ACC112 (cell line): ENCODE measurements around the gene LARP4.
"Not testable (repeated sequence)": the region's sequence is repeated elsewhere in the genome, so short reads cannot be mapped to it uniquely, and the experiment has no call there.

ENCODE experiments used
- H2AFZ ChIP-seq: fragments of 200-600 bp; sonication (generic); one replicate; pipeline ENCODE4 v1.6.0; 2017; ENCODE audit warnings: antibody characterized with exemption, low read length; ENCODE audit not compliant: unreplicated experiment
- H3K27ac ChIP-seq: fragments of 200-600 bp; sonication (generic); 2 replicates; pipeline ENCODE4 v1.5.1; 2014; ENCODE audit warnings: low read depth, mild to moderate bottlenecking, antibody characterized with exemption, low read length, moderate library complexity
- H3K27me3 ChIP-seq: fragments of 200-600 bp; sonication (generic); 2 replicates; pipeline ENCODE4 v1.6.1; 2014; ENCODE audit warnings: mild to moderate bottlenecking, antibody characterized with exemption, low read length, moderate library complexity, mixed read lengths; ENCODE audit not compliant: insufficient read depth
- H3K36me3 ChIP-seq: fragments of 200-600 bp; sonication (generic); 2 replicates; pipeline ENCODE4 v1.6.1; 2016; ENCODE audit warnings: mild to moderate bottlenecking, antibody characterized with exemption, low read length, moderate library complexity, mixed read lengths; ENCODE audit not compliant: insufficient read depth
- H3K4me1 ChIP-seq: fragments of 200-600 bp; sonication (generic); one replicate; pipeline ENCODE4 v1.6.1; 2016; ENCODE audit warnings: low read length, mixed read lengths; ENCODE audit not compliant: insufficient read depth, unreplicated experiment, control insufficient read depth
- H3K4me3 ChIP-seq: fragments of 200-600 bp; sonication (generic); 2 replicates; pipeline ENCODE4 v1.5.1; 2014; ENCODE audit warnings: mild to moderate bottlenecking, low read depth, low read length
- H3K79me2 ChIP-seq: fragments of 200-600 bp; sonication (generic); one replicate; pipeline ENCODE4 v1.6.0; 2016; ENCODE audit warnings: low read length; ENCODE audit not compliant: control insufficient read depth, unreplicated experiment, insufficient read depth

The LARP4 gene

DNA sequence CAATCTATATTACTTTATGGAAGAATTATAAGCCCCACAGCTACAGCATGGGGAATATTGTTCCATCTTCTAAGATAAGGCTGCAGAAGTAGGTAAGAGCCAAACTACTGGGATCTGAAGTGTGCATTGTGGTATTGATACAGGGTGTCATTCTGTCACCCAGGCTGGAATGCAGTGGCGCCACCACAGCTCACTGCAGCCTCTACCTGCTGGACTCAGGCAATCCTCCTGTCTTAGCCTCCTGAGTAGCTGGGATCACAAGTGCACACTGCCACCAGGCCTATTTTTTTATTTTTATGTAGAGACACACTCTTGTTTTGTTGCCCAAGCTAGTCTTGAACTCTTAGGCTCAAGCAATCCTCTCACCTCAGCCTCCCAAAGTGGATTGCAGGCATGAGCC, 82.8 kb downstream of the LARP4 start:
- no peaks in the 10 kb centered on the region for H3K36me3 ChIP-seq

DNA sequence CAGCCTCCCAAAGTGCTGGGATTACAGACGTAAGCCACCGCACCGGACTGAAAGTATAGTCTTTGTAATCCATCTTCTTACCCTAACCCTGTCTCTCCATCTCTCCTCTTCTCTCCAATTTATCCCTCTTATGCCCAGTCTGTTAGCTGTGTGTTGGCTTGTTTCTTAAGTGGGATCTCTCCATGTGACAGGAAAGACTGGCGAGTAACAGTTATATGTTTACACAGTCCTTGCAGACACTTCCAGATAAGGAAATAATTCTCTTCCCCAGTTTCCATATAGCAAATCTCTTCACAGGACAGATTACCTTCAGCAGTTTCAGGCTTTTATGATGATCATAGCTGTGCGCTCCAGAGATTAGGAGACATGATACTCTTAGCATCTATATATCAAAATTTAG, 88.1 kb downstream of the LARP4 start:
- H3K4me3 ChIP-seq = no peak overlapping the region
- no peaks in the 10 kb centered on the region for H3K4me1 ChIP-seq
- H3K79me2 ChIP-seq = no peaks in the 10 kb centered on the region
- H3K27me3 ChIP-seq = no peaks in the 10 kb centered on the region
- no peaks in the 10 kb centered on the region for H3K36me3 ChIP-seq
- no peak overlapping the region for H3K27ac ChIP-seq
- no peak overlapping the region for H2AFZ ChIP-seq

More for the DNA sequence above, 82.8 kb downstream of the LARP4 start:
- Histone ChIP-seq H2AFZ (no peak overlapping the region), H3K27ac (no peak overlapping the region), H3K4me3 (no peak overlapping the region), H3K4me1 (no peaks in the 10 kb centered on the region), H3K79me2 (no peaks in the 10 kb centered on the region), H3K27me3 (no peaks in the 10 kb centered on the region)

DNA sequence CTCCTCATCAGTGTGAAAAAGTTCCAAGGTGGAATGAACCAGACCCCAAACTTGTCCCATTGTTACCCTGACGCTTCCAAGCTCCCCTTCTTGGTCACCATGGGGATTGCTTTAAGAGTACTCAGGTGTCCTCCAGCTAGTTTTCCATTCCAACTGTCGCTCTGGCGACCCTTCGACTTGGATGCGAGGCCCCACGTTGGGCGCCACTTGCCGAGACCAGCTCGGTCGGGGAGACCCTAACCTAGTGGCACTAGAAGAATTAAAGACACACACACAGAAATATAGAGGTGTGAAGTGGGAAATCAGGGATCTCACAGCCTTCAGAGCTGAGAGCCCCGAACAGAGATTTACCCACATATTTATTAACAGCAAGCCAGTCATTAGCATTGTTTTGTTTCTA, 97.4 kb downstream of the LARP4 start:
- not testable (repeated sequence) for H2AFZ ChIP-seq, H3K79me2 ChIP-seq, H3K4me1 ChIP-seq, H3K4me3 ChIP-seq, H3K27me3 ChIP-seq, H3K27ac ChIP-seq, H3K36me3 ChIP-seq

DNA sequence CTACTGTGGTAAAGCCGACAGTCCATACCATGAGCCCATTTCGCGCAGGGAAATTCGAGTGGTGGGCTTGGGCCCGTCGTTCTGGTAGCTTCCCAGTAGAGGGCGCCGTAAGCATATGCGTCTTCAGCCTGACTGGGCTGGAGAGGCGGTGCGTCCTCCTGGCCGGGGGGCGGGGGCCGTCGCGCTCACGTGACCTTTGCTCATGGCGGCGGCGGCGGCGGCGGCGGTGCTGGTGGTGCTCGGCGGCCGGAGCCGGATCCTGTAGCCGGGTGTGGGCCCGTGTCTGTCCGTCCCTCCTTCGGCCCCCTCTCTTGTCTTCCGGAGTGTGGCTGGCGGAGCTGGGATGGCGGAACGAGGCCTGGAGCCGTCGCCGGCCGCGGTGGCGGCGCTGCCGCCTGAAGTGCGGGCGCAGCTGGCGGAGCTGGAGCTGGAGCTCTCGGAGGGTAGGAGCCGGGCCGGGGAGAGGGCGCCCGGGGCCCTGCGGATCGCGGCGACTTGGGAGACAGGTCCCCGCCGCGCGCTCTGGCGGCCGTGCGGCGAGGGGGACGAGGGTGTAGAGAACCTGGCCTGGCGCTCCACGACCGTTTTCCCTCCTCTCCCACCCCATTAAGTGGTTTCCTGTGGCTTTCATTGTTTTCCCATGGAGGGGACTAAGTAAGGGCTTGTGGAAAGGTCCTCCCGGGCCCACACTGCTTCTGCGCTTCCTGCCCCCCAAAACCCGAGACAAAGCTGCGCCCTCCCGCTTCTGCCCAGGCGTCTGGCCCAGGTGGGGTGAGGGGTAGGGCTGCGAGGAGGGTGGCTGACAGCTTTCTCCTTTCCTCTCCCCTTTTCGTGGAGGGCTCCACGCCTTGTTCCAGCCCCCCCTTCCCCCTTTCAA, 104.4 kb downstream of the LARP4 start, which contains the start of gene DIP2B:
TSS of gene DIP2B (plus strand) at position 188 of the 877 bp plus-strand sequence. CDS start at position 344, 156 bp downstream.
- Histone ChIP-seq H3K79me2 (peaks cover 49% of the 10 kb centered on the region), H3K27ac (peak within 1 kb of the TSS; percentile 59), H3K36me3 (no peaks in the 10 kb centered on the region), H3K4me1 (peaks cover 11% of the 10 kb centered on the region), H3K4me3 (peak within 1 kb of the TSS; percentile 90), H2AFZ (peak within 1 kb of the TSS; percentile 90), H3K27me3 (no peaks in the 10 kb centered on the region)

DNA sequence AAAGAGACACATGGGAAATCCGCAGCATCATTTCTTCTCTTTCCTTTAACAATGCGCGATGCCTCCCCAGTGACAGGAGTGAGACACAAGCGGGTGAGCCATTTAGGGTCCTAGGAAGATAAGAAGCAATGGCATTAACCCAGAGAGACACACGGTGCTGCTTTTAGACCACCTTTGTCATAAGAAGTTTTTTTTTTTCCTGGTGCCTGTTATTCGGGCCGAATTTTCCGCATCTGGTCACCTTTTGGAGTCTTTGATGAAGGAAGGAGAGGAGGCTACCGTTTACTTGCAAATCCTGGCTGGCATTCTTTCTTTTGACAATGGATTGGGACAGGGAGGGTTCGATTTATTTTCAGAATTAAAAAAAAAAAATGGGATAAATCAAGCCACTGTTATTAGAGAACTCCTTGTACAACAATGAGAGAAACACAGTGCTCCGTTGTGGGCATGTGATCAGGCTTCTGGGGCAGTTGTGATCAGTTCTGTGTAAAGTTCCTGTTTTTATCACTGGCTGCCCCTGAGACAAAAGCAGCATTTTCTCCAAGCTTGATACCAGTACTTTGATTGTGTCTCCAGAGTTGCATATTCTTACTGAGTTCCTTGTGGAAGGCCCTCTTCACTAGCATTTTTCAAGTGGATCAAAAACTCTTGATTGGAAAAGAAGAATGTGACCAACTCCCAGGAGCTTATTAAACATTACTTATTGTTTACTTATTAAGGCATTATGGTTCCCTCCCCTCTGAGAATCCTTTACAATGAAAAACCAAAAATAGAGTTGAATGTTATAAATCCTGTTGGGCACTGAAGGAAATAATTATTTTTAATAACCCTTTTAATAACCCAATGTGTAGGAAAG, 105.2 kb downstream of the LARP4 start:
- H3K27ac ChIP-seq = no peak overlapping the region
- no peaks in the 10 kb centered on the region for H3K27me3 ChIP-seq
- H3K36me3 ChIP-seq = no peaks in the 10 kb centered on the region
- H3K4me1 ChIP-seq = peaks cover 11% of the 10 kb centered on the region
- H3K79me2 ChIP-seq = peaks cover 51% of the 10 kb centered on the region
- peak overlapping the region; percentile 90 for H3K4me3 ChIP-seq
- H2AFZ ChIP-seq = peak overlapping the region; percentile 90

DNA sequence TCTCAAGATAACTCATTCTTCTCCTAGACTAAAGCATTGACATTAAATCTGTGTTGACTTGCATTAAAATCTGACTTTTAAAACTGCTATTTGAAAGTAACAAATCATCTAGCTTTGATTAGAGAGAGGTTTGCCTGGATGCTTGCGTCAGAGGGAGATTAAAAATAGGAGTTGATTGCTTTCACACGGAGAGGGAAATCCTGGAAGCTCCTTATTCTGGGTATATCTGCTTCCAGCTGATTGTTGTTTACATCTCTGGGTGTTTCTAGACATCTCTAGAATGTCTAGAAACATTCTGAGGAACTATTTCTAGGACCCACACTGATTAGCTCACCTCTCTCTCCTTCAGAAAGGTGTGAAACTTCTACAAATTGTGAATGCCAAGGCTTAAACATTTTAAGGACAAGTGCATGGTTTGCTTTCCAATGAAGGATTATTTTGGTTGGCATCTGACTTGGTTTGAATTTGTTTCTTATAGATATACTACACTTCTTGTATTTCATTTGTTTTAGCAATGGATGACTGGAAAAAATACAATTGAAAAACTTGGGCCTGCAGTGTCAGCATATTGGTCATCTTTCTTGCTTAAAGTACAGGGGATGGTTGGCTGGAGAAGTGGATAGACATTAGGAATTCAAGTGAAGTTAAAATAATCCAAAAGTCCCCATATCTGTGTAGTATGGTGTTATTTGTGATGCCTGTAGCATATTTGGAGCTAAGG, 106.2 kb downstream of the LARP4 start:
- Histone ChIP-seq H3K79me2 (peaks cover 51% of the 10 kb centered on the region), H3K27me3 (no peaks in the 10 kb centered on the region), H3K36me3 (no peaks in the 10 kb centered on the region), H3K4me1 (peaks cover 11% of the 10 kb centered on the region), H3K4me3 (peak overlapping the region; percentile 90), H3K27ac (no peak overlapping the region), H2AFZ (no peak overlapping the region)

DNA sequence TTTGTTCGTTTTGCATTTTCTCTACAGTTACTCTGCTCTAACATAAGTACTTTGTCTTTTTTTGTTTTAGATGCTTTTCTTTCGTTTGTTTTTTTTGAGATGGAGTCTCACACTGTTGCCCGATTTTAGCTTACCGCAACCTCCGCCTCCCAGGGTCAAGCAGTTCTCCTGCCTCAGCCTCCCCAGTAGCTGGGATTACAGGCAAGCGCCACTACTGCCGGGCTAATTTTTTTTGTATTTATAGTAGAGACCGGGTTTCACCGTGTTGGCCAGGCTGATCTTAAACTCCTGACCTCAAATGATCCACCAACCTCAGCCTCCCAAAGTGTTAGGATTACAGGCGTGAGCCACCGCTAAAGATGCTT, 106.8 kb downstream of the LARP4 start:
- H3K27me3 ChIP-seq = no peaks in the 10 kb centered on the region
- H3K79me2 ChIP-seq = peaks cover 51% of the 10 kb centered on the region
- no peaks in the 10 kb centered on the region for H3K36me3 ChIP-seq
- H3K4me3 ChIP-seq = no peak overlapping the region
- peaks cover 11% of the 10 kb centered on the region for H3K4me1 ChIP-seq
- no peak overlapping the region for H2AFZ ChIP-seq
- H3K27ac ChIP-seq = no peak overlapping the region

DNA sequence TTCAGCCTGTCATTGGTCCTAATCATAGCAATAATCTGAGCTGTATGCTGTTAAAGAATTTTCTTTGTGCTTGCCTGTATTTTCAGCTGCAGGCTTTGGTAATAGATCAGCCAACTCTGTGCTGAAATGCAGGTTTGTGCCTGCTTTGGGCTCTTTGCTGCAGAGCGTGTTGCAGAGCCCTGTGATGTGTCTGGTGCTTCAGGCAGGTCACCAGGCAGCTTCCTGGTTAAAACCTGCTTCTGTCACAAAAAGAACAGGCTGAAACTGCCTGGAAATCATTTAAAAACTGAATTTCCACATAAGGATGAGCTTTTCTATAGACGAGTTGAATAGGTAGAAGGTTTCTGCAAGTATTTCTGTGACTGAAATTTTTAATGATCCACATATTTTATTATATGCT, 107.2 kb downstream of the LARP4 start:
- Histone ChIP-seq H3K79me2 (peaks cover 51% of the 10 kb centered on the region), H2AFZ (no peak overlapping the region), H3K36me3 (no peaks in the 10 kb centered on the region), H3K27ac (no peak overlapping the region), H3K4me1 (peaks cover 11% of the 10 kb centered on the region), H3K27me3 (no peaks in the 10 kb centered on the region), H3K4me3 (no peak overlapping the region)

DNA sequence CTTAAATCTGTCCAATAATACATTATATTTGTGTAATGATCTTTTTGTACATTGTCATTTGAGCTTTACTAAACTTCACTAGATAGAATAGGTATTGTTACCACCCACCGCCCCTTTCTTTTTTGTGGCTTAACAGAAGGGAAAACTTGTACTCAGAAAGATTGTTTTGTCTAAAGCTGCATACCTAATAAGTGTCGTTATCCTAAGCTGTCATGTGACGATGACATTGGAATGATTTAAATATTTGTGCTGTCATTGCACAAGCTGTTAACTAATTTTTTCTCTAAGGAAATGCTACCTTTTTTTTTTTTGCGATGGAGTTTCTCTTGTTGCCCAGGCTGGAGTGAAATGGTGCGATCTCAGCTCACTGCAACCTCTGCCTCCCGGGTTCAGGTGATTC, 107.7 kb downstream of the LARP4 start:
- H3K79me2 ChIP-seq = peaks cover 56% of the 10 kb centered on the region

DNA sequence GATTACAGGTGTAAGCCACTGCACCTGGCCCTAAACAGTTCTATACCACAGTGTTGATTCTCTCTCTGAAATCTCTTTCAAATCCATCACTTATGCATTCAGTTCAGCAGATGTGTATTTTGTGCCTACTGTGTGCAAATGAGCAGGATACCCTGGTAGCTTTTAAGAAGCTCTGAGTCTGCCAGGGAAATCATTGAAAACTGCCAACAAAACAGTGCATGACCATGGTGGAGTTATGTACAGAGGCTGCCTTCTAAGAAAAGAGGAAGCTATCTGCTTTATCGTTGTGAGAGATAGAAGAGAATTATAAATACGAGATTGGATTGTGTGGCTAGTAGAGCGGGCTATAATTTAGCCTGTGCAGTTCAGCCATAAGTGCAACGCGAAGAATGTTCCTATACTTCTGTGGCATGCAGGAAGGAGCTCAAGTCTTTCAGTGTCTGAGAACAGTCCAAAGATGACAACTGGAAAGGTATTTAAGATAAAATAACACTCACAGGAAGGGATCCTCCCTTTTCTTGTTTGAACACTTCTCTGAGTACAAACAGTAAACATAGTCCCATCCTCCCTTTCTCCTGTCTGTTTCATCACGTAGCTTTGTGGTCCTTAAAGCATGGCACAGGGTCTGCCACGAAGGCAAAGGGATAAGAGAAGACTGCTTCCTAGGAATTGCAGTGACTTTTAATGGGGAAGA, 108.4 kb downstream of the LARP4 start:
- H3K36me3 ChIP-seq = no peaks in the 10 kb centered on the region
- H3K79me2 ChIP-seq = peaks cover 56% of the 10 kb centered on the region
- H2AFZ ChIP-seq = no peak overlapping the region
- H3K4me1 ChIP-seq = peaks cover 11% of the 10 kb centered on the region
- no peak overlapping the region for H3K4me3 ChIP-seq
- H3K27me3 ChIP-seq = no peaks in the 10 kb centered on the region
- no peak overlapping the region for H3K27ac ChIP-seq

More for the DNA sequence above, 107.7 kb downstream of the LARP4 start:
- H3K36me3 ChIP-seq = no peaks in the 10 kb centered on the region
- H2AFZ ChIP-seq = no peak overlapping the region
- H3K27me3 ChIP-seq = no peaks in the 10 kb centered on the region
- H3K27ac ChIP-seq = no peak overlapping the region
- no peak overlapping the region for H3K4me3 ChIP-seq
- H3K4me1 ChIP-seq = peaks cover 11% of the 10 kb centered on the region
